ENCODE results near the gene PHF19.

The PHF19 gene

GRCh38 chr9:120870206-120870605, 6.8 kb downstream of the PHF19 start:
- no peak for DNase-seq

- DNase-seq = no peak
These were observed 7.3 kb downstream of the PHF19 start for GRCh38 chr9:120869726-120870125.

- DNase-seq = no peak
These were observed 7.7 kb downstream of the PHF19 start for GRCh38 chr9:120869360-120869687.

GRCh38 chr9:120868676-120869359, 8.2 kb downstream of the PHF19 start:
- DNase-seq = no peak

GRCh38 chr9:120868339-120868675, 8.7 kb downstream of the PHF19 start:
- DNase-seq = no peak

GRCh38 chr9:120867676-120868338, 9.2 kb downstream of the PHF19 start:
- DNase-seq = no peak

GRCh38 chr9:120866651-120867050, 10.3 kb downstream of the PHF19 start:
- no peak for DNase-seq

GRCh38 chr9:120865809-120866208, 11.2 kb downstream of the PHF19 start:
- DNase-seq = no peak

GRCh38 chr9:120865176-120865575, 11.8 kb downstream of the PHF19 start:
- DNase-seq = no peak

- no peak for DNase-seq
These were observed 12.3 kb downstream of the PHF19 start for GRCh38 chr9:120864719-120865118.

GRCh38 chr9:120863833-120864232, 13.2 kb downstream of the PHF19 start:
- DNase-seq = no peak

- no peak for DNase-seq
These were observed 14.5 kb downstream of the PHF19 start for GRCh38 chr9:120862452-120862851.

- no peak for DNase-seq
These were observed 15.1 kb downstream of the PHF19 start for GRCh38 chr9:120861935-120862334.

GRCh38 chr9:120860083-120860482, 16.9 kb downstream of the PHF19 start:
- DNase-seq = no peak

- no peak for DNase-seq
These were observed 17.6 kb downstream of the PHF19 start for GRCh38 chr9:120859361-120859760.

- no peak for DNase-seq
These were observed 19.1 kb downstream of the PHF19 start for GRCh38 chr9:120857902-120858301.

- DNase-seq = no peak
These were observed 19.5 kb downstream of the PHF19 start for GRCh38 chr9:120857481-120857880.

- no peak for DNase-seq
These were observed 20.3 kb downstream of the PHF19 start for GRCh38 chr9:120856700-120857099.

- no peak for DNase-seq
These were observed 20.9 kb downstream of the PHF19 start for GRCh38 chr9:120855827-120856670.

- DNase-seq = no peak
These were observed 22.2 kb downstream of the PHF19 start for GRCh38 chr9:120854596-120855327.

GRCh38 chr9:120853198-120853597, 23.8 kb downstream of the PHF19 start:
- no peak for DNase-seq

- DNase-seq = no peak
These were observed 24.6 kb downstream of the PHF19 start for GRCh38 chr9:120852240-120853010.

- DNase-seq = no peak
These were observed 25.5 kb downstream of the PHF19 start for GRCh38 chr9:120851449-120851848.
